ENCODE data around the gene ZNF573. TPM values are rescaled to one million over a fixed set of nuclear protein-coding genes. Genes with fewer than 3 reads are reported as not detected.

The ZNF573 gene
- total and polyA plus RNA-seq, 4 donors = 13.6 to 30.5 (median 23.3) TPM

DNA sequence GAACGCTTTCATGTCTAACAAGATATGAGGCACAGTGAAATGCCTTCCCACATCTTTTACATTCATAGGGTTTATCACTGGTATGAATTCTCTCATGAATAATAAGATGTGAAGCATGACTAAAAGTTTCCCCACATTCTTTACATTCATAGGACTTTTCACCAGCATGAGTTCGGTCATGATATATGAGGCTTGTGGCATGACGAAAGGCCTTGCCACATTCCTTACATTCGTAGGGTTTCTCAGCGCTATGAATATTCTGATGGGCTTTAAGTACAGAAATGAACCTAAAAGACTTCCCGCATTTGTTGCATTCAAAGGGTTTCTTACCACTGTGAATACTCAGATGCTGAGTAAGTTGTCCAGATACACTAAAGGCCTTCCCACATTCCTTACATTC lies 81.2 kb downstream of the ZNF573 start:
- WGBS (ENCODE audit: insufficient coverage) = no CpG with 5 or more reads among the region's 6 CpGs
- H3K9me3 ChIP-seq (ENCODE audit: control insufficient read depth, insufficient read depth, low read length) = no peaks in the 10 kb centered on the region
- DNase-seq (ENCODE audit: low read depth in 4 of 6, low spot score in 6 of 6) = no peak
- no peak overlapping the region for H3K27ac ChIP-seq (ENCODE audit: low read depth, low read length)
- H3K36me3 ChIP-seq (ENCODE audit: control insufficient read depth, insufficient read depth, low read length) = peaks cover 10% of the 10 kb centered on the region
- no peaks in the 10 kb centered on the region for H3K4me1 ChIP-seq (ENCODE audit: control insufficient read depth, insufficient read depth, low read length)
- no peak overlapping the region for H3K4me3 ChIP-seq (ENCODE audit: low read depth, low read length)
- no peaks in the 10 kb centered on the region for H3K27me3 ChIP-seq (ENCODE audit: control insufficient read depth, insufficient read depth, low read length)

DNA sequence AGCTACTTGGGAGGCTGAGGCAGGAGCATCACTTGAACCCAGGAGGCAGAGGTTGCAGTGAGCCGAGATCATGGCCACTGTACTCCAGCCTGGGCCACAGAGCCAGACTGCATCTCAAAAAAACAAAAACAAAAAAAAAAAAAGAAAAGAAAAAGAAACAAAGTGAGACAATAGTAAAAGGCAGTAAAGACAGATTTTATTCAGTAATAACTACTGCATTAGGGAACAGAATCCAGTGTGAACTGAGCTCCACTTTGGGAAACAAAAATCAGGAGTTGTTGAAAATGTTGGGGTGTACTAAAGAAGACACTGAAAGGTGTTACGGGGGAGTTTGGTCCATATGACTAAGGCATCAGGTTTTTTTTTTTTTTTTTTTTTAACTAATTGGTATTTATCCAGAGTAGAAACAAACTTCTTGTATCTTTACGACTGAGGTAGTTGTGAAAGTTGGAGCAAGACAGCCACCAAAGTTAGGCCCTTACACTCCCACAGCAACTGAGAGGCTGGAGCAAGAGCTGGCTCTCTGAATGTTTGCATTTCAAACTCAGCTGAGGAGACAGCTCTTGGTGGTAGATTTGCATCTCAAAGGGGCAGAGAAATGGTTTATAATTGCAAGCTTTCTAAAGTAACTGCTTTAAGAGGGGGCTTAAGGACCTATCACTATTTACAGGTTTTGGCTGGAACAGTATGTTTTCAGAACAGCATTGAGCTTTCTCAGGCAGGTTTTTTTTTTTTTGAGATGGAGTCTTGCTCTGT lies 84.1 kb downstream of the ZNF573 start:
- Histone ChIP-seq H3K27ac (ENCODE audit: low read depth, low read length) (no peak overlapping the region), H3K4me1 (ENCODE audit: control insufficient read depth, insufficient read depth, low read length) (peaks cover 7% of the 10 kb centered on the region), H3K9me3 (ENCODE audit: control insufficient read depth, insufficient read depth, low read length) (no peaks in the 10 kb centered on the region), H3K27me3 (ENCODE audit: control insufficient read depth, insufficient read depth, low read length) (no peaks in the 10 kb centered on the region), H3K36me3 (ENCODE audit: control insufficient read depth, insufficient read depth, low read length) (peaks cover 10% of the 10 kb centered on the region), H3K4me3 (ENCODE audit: low read depth, low read length) (no peak overlapping the region)
- DNase-seq (ENCODE audit: low read depth in 4 of 6, low spot score in 6 of 6) = no peak
- 100% methylated on average over 1 of the region's 3 CpGs for WGBS (ENCODE audit: insufficient coverage)

DNA sequence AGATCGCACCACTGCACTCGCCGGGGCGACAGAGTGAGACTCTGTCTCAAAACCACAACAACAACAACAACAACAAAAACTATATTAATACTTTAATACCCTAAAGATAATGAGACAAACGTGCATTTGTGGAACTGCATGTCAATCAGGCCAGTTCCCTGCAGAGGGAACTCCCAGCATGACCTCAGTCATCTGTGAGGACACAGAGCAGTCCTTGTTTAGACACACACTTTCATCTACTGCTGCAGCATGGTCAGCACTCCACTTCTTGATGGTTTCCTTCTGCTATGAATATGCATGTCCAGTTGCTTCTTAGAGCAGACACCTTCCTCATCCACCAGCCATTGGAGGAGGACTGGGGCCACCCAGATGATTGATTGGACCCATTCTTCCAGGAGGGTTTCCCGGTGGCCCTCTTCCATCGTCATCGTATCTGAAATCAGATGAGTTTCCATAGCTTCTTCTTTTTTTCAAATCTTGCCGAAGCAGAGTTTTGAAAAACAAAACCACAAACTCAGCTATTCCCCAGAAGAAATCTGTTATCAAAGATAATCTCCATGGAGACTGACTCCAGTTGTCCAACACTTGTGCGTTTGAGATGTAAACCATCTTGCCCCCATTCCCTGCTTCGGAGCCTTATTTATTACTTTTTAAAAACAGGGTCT lies 86.3 kb downstream of the ZNF573 start:
- peak in 2 of 6 donors; percentile 13 to 32 for DNase-seq (ENCODE audit: low read depth in 4 of 6, low spot score in 6 of 6)
- whole genome bisulfite sequencing (ENCODE audit: insufficient coverage) = 69% methylated on average over 10 of the region's 11 CpGs
- H3K36me3 ChIP-seq (ENCODE audit: control insufficient read depth, insufficient read depth, low read length) = peaks cover 12% of the 10 kb centered on the region
- H3K4me1 ChIP-seq (ENCODE audit: control insufficient read depth, insufficient read depth, low read length) = peaks cover 7% of the 10 kb centered on the region
- H3K9me3 ChIP-seq (ENCODE audit: control insufficient read depth, insufficient read depth, low read length) = no peaks in the 10 kb centered on the region
- no peaks in the 10 kb centered on the region for H3K27me3 ChIP-seq (ENCODE audit: control insufficient read depth, insufficient read depth, low read length)
- no peak overlapping the region for H3K27ac ChIP-seq (ENCODE audit: low read depth, low read length)
- no peak overlapping the region for H3K4me3 ChIP-seq (ENCODE audit: low read depth, low read length)

GRCh38 chr19:37691881-37692504 lies 87.4 kb downstream of the ZNF573 start:
- peak overlapping the region; percentile 67 for H3K4me3 ChIP-seq (ENCODE audit: low read depth, low read length)
- H3K36me3 ChIP-seq (ENCODE audit: control insufficient read depth, insufficient read depth, low read length) = peaks cover 9% of the 10 kb centered on the region
- WGBS (ENCODE audit: insufficient coverage) = under 1% methylated on average over 47 of the region's 48 CpGs
- H3K27ac ChIP-seq (ENCODE audit: low read depth, low read length) = peak overlapping the region; percentile 90
- H3K4me1 ChIP-seq (ENCODE audit: control insufficient read depth, insufficient read depth, low read length) = peaks cover 7% of the 10 kb centered on the region
- H3K9me3 ChIP-seq (ENCODE audit: control insufficient read depth, insufficient read depth, low read length) = no peaks in the 10 kb centered on the region
- no peaks in the 10 kb centered on the region for H3K27me3 ChIP-seq (ENCODE audit: control insufficient read depth, insufficient read depth, low read length)
- DNase-seq (ENCODE audit: low read depth in 4 of 6, low spot score in 6 of 6) = peak; percentile 80 to 97 (median 86)

Small RNA genes lying within 50 kb of the gene (small RNA-seq; reads per million reads assigned to genes)
- gene SELENOKP1 (ENCODE audit: low replicate concordance) = not detected

Other genes with a start within 250 kb of the ZNF573 start
- 10 to 100 TPM; 14.2 TPM for gene ZNF571, start 184.8 kb downstream of the ZNF573 start, total RNA-seq
- 10 to 100 TPM; 11.7 to 13.1 TPM for gene ZNF571, start 184.8 kb downstream of the ZNF573 start, polyA plus RNA-seq (ENCODE audit: insufficient read length in 2 of 2)
- 10 to 100 TPM; 10.7 to 20.0 TPM for gene ZNF540, start 184.7 kb downstream of the ZNF573 start, total RNA-seq
- gene ZNF540, start 184.7 kb downstream of the ZNF573 start, polyA plus RNA-seq (ENCODE audit: insufficient read length in 2 of 2) = 10 to 100 TPM; 20.1 to 23.5 TPM
- 10 to 100 TPM; 39.7 to 42.3 TPM for gene ZFP30, start 124.1 kb downstream of the ZNF573 start, total RNA-seq
- gene ZFP30, start 124.1 kb downstream of the ZNF573 start, polyA plus RNA-seq (ENCODE audit: insufficient read length in 2 of 2) = 10 to 100 TPM; 27.6 to 34.3 TPM
- 10 to 100 TPM; 12.3 to 13.2 TPM for gene ZNF607, start 59.8 kb downstream of the ZNF573 start, total RNA-seq
- gene ZNF607, start 59.8 kb downstream of the ZNF573 start, polyA plus RNA-seq (ENCODE audit: insufficient read length in 2 of 2) = 10 to 100 TPM; 10.0 to 10.6 TPM
- not detected for gene WDR87, start 127.0 kb upstream of the ZNF573 start, total RNA-seq
- under 1 TPM; 0.14 to 0.29 TPM for gene WDR87, start 127.0 kb upstream of the ZNF573 start, polyA plus RNA-seq (ENCODE audit: insufficient read length in 2 of 2)
- 10 to 100 TPM; 13.6 to 16.3 TPM for gene SIPA1L3, start 127.6 kb upstream of the ZNF573 start, total RNA-seq
- 10 to 100 TPM; 27.5 to 34.8 TPM for gene SIPA1L3, start 127.6 kb upstream of the ZNF573 start, polyA plus RNA-seq (ENCODE audit: insufficient read length in 2 of 2)

Data from spinal cord (tissue), 10 donors.